Fibroblast of lung (primary cell): Measurements from ENCODE around the gene SLC29A1.

Experiments used
- CTCF ChIP-seq, 2 donors: IDR thresholded peaks in 1 of 2; conservative IDR thresholded peaks in 1 of 2; 1 replicate in 1 of 2; 2 replicates in 1 of 2; pipeline ENCODE4 v1.5.1; 2011 to 2012; ENCODE audit warnings: low read length in 2 of 2, control low read depth in 1 of 2, inconsistent platforms in 1 of 2, low read depth in 1 of 2, mild to moderate bottlenecking in 1 of 2
- EZH2 ChIP-seq: IDR thresholded peaks from 2 replicates; pipeline ENCODE4 v1.5.1; 2012; ENCODE audit warnings: low read length, control low read depth, mild to moderate bottlenecking; ENCODE audit errors: missing control alignments

DNA sequence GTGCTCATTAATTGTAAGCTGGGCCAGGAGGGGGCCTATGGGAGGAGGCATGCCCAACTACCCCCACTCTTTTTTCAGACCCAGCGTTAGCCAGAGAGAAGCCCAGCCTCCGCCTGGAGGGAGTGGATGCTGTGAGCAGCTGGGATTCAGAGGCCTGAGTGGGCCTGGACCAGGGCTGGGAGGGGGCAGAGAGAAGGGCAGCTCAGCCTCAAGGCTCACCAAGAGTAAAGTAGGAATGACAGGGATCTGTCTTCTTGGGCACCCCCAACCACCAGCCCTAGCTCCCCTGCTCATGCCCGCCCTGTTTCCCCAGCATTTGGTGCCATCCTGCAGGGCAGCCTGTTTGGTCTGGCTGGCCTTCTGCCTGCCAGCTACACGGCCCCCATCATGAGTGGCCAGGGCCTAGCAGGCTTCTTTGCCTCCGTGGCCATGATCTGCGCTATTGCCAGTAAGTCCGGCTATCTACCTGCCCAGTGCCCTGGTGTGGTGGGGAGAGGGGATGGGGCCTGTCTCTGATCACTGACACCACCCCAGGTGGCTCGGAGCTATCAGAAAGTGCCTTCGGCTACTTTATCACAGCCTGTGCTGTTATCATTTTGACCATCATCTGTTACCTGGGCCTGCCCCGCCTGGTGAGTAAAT, 6.8 kb downstream of the SLC29A1 start:
- TF ChIP-seq CTCF (conservative IDR thresholded peaks at IDR 0.05 in 1 of 2, IDR thresholded peaks at IDR 0.05 in 1 of 2; ENCODE audit: low read depth in 1 of 2, low read length in 2 of 2) (no peak), EZH2 (no peak)
